Measurements from ENCODE around the gene CAPN11.

The CAPN11 gene

GRCh38 chr6:44152533-44152932 lies 6.1 kb upstream of the CAPN11 start:
- no peak for DNase-seq (ENCODE audit: low read depth, low spot score)
- H3K4me3 ChIP-seq (ENCODE audit: low read depth, low read length) = no peak overlapping the region
- in situ Hi-C loops (cut with HindIII; ENCODE audit: low sequenced_read_pairs) = no loop called here
- no peak for TF ChIP-seq CTCF (IDR thresholded peaks at IDR 0.05; ENCODE audit: low read depth, low read length)

- TF ChIP-seq CTCF (IDR thresholded peaks at IDR 0.05; ENCODE audit: low read depth, low read length) = no peak
- in situ Hi-C loops (cut with HindIII; ENCODE audit: low sequenced_read_pairs) = no loop called here
- H3K4me3 ChIP-seq (ENCODE audit: low read depth, low read length) = no peak overlapping the region
- DNase-seq (ENCODE audit: low read depth, low spot score) = no peak
Measured at GRCh38 chr6:44154067-44154466, 4.6 kb upstream of the CAPN11 start.

DNA sequence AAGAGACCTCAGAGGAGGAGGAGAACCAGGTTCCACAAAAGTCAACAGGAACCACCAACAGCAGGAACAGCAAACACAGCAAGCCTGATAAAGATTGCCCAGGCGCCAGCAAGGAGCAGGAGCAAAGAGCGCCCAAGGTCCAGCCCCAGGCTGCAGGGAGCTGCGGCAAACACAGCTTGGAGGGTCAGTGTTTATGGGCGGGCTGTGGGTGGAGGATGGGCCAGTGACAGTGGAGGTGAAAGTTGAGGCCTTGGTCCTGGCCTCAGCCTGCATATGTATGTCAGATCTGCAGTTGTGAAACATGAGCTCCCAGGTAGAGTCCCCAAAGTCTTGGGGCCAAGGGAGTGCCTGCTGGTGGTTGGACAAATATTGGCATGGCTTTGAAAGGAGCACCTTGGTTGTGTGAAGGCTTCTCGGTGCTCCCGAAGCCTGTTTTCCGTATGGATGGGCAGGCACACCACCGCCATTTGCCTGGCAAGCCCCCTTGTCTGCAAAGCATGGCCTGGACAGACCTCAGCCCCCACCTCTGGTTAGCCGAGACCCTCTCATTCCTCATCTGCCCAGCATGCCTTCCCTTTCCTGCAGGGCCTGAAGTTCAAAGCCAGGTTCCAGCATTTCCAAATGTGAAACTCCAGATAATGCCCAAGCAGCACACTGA lies 2.0 kb upstream of the CAPN11 start:
- in situ Hi-C loops (cut with HindIII; ENCODE audit: low sequenced_read_pairs) = no loop called here

GRCh38 chr6:44157152-44157521 lies 1.5 kb upstream of the CAPN11 start:
- in situ Hi-C loops (cut with HindIII; ENCODE audit: low sequenced_read_pairs) = no loop called here
- H3K4me3 ChIP-seq (ENCODE audit: low read depth, low read length) = no peak overlapping the region
- no peak for DNase-seq (ENCODE audit: low read depth, low spot score)
- TF ChIP-seq CTCF (IDR thresholded peaks at IDR 0.05; ENCODE audit: low read depth, low read length) = no peak

More for the DNA sequence above, 2.0 kb upstream of the CAPN11 start:
- no peak overlapping the region for H3K4me3 ChIP-seq (ENCODE audit: low read depth, low read length)
- no peak for TF ChIP-seq CTCF (IDR thresholded peaks at IDR 0.05; ENCODE audit: low read depth, low read length)
- DNase-seq (ENCODE audit: low read depth, low spot score) = no peak

- DNase-seq (ENCODE audit: low read depth, low spot score) = peak; percentile 41
- H3K4me3 ChIP-seq (ENCODE audit: low read depth, low read length) = no peak overlapping the region
- in situ Hi-C loops (cut with HindIII; ENCODE audit: low sequenced_read_pairs) = no loop called here
- no peak for TF ChIP-seq CTCF (IDR thresholded peaks at IDR 0.05; ENCODE audit: low read depth, low read length)
Measured at GRCh38 chr6:44161997-44162338, 3.3 kb downstream of the CAPN11 start.

GRCh38 chr6:44162876-44163625 lies 4.4 kb downstream of the CAPN11 start:
- DNase-seq (ENCODE audit: low read depth, low spot score) = peak; percentile 55
- in situ Hi-C loops (cut with HindIII; ENCODE audit: low sequenced_read_pairs) = no loop called here
- H3K4me3 ChIP-seq (ENCODE audit: low read depth, low read length) = no peak overlapping the region
- no peak for TF ChIP-seq CTCF (IDR thresholded peaks at IDR 0.05; ENCODE audit: low read depth, low read length)

All from astrocyte of the spinal cord (primary cell).